GM12878 (cell line): Measurements from ENCODE around the gene TMEM175.

Experiments
- CBFB ChIP-seq: IDR thresholded peaks from 2 replicates; pipeline ENCODE4 v1.6.1; 2016; ENCODE audit warnings: antibody characterized with exemption, low read depth
- CBX3 ChIP-seq: fragments of 200-600 bp; sonication (generic); IDR thresholded peaks from 2 replicates; pipeline ENCODE4 v1.6.1; 2016; ENCODE audit warnings: low read depth, borderline replicate concordance
- CHD2 ChIP-seq: IDR thresholded peaks from 2 replicates; pipeline ENCODE4 v1.6.1; 2011; ENCODE audit warnings: low read depth, low read length, improper control_type of control experiment, borderline replicate concordance
- EZH2 ChIP-seq: IDR thresholded peaks from 2 replicates; pipeline ENCODE4 v1.6.1; 2012; ENCODE audit warnings: low read depth, mild to moderate bottlenecking, control low read depth, inconsistent platforms, low read length, borderline replicate concordance; ENCODE audit not compliant: control insufficient read depth
- NFIC ChIP-seq: IDR thresholded peaks from 2 replicates; pipeline ENCODE4 v1.6.1; 2012; ENCODE audit warnings: low read depth, mild to moderate bottlenecking, inconsistent platforms, low read length, moderate library complexity
- SMARCA5 ChIP-seq: fragments of 450-650 bp; IDR thresholded peaks from 2 replicates; pipeline ENCODE4 v1.6.1; 2017; ENCODE audit warnings: mild to moderate bottlenecking
- SP1 ChIP-seq: IDR thresholded peaks from one replicate; pipeline ENCODE4 v1.6.1; 2011; ENCODE audit warnings: low read depth, low read length
- ZBTB33 ChIP-seq: fragments of 450-650 bp; IDR thresholded peaks from 2 replicates; pipeline ENCODE4 v1.6.1; 2017; ENCODE audit warnings: mild to moderate bottlenecking
- TF ChIP-seq, protein P1 (sequence below): IDR thresholded peaks from 2 replicates; pipeline ENCODE4 v1.6.1; 2011; ENCODE audit warnings: borderline replicate concordance, low read depth, mild to moderate bottlenecking, moderate library complexity, low read length; ENCODE audit not compliant: insufficient read depth, poor library complexity, severe bottlenecking
- TF ChIP-seq, protein P2 (sequence below), 3 experiments: IDR thresholded peaks in 2 of 3; conservative IDR thresholded peaks in 1 of 3; 2 replicates each; pipeline ENCODE4 v1.5.1; 2011; ENCODE audit warnings: low read depth in 3 of 3, low read length in 3 of 3, mild to moderate bottlenecking in 3 of 3, control low read depth in 2 of 3, moderate library complexity in 2 of 3, inconsistent platforms in 1 of 3, mixed read lengths in 1 of 3; ENCODE audit not compliant: control insufficient read depth in 2 of 3, insufficient read depth in 1 of 3; ENCODE audit errors: extremely low read depth in 1 of 3
- TF ChIP-seq, protein P3 (sequence below): fragments of 450-650 bp; IDR thresholded peaks from 2 replicates; pipeline ENCODE4 v1.6.1; 2017; ENCODE audit warnings: mild to moderate bottlenecking, low read depth, inconsistent platforms; ENCODE audit not compliant: poor library complexity, severe bottlenecking

DNA sequence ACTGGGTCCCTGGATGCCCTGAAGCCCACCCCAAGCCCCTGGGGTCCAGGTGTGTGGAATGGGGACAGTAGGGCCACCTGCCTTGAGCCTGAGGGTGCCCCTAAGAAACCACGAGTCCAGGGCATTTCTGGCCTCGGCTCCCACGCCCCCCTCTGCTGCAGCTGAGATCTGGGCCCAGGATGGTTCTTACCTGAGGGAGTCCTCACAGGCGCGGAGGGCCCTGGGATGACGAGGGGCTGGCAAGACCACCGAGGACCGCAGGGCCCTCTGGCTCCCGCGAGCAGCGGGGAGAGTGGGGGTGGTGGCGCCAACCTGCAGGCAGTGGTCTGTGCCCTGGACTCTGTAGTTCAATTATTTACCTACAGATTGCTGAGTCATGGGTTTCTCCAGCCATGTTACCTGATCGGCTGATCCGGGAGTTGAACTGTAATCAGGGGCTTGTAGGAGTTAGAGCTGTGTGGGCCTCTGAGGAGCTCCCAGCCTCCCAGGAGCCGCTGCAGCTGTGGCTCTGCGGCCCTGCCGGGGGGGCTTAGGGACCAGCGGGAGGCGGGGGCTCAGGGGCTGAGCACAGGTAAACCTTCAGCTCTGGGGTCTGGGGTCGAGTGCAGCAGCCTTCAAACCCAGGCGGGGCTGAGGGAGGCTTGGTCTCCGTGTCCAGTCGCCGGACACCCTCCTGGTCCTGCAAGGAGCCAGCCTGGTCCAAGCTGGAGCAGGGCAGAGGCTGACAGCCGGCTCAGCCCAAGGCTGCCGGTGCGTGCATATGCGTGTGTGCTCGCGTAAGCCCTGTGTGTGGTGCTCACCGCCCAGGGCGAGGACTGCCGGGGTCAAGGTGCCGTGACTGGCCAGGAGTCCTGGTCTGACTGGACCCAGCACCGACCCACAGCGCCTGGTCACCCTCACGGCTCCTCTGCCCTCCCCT is 61.1 kb downstream of the TMEM175 start, which contains the start of gene SLC26A1:
- TF ChIP-seq CBX3 (no peak), CHD2 (no peak), SMARCA5 (no peak), ZBTB33 (no peak), NFIC (no peak), CBFB (no peak), EZH2 (no peak), SP1 (no peak)
- TF ChIP-seq, protein P1, sequence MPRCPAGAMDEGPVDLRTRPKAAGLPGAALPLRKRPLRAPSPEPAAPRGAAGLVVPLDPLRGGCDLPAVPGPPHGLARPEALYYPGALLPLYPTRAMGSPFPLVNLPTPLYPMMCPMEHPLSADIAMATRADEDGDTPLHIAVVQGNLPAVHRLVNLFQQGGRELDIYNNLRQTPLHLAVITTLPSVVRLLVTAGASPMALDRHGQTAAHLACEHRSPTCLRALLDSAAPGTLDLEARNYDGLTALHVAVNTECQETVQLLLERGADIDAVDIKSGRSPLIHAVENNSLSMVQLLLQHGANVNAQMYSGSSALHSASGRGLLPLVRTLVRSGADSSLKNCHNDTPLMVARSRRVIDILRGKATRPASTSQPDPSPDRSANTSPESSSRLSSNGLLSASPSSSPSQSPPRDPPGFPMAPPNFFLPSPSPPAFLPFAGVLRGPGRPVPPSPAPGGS = no peak
- TF ChIP-seq, protein P2, sequence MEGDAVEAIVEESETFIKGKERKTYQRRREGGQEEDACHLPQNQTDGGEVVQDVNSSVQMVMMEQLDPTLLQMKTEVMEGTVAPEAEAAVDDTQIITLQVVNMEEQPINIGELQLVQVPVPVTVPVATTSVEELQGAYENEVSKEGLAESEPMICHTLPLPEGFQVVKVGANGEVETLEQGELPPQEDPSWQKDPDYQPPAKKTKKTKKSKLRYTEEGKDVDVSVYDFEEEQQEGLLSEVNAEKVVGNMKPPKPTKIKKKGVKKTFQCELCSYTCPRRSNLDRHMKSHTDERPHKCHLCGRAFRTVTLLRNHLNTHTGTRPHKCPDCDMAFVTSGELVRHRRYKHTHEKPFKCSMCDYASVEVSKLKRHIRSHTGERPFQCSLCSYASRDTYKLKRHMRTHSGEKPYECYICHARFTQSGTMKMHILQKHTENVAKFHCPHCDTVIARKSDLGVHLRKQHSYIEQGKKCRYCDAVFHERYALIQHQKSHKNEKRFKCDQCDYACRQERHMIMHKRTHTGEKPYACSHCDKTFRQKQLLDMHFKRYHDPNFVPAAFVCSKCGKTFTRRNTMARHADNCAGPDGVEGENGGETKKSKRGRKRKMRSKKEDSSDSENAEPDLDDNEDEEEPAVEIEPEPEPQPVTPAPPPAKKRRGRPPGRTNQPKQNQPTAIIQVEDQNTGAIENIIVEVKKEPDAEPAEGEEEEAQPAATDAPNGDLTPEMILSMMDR (IDR thresholded peaks at IDR 0.05 in 2 of 3, conservative IDR thresholded peaks at IDR 0.05 in 1 of 3; ENCODE audit: control insufficient read depth in 2 of 3, extremely low read depth in 1 of 3, insufficient read depth in 1 of 3, low read depth in 3 of 3, low read length in 3 of 3) = no peak
- TF ChIP-seq, protein P3, sequence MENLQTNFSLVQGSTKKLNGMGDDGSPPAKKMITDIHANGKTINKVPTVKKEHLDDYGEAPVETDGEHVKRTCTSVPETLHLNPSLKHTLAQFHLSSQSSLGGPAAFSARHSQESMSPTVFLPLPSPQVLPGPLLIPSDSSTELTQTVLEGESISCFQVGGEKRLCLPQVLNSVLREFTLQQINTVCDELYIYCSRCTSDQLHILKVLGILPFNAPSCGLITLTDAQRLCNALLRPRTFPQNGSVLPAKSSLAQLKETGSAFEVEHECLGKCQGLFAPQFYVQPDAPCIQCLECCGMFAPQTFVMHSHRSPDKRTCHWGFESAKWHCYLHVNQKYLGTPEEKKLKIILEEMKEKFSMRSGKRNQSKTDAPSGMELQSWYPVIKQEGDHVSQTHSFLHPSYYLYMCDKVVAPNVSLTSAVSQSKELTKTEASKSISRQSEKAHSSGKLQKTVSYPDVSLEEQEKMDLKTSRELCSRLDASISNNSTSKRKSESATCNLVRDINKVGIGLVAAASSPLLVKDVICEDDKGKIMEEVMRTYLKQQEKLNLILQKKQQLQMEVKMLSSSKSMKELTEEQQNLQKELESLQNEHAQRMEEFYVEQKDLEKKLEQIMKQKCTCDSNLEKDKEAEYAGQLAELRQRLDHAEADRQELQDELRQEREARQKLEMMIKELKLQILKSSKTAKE = no peak
